ENCODE data around the gene LIPE.

Gene LIPE

DNA sequence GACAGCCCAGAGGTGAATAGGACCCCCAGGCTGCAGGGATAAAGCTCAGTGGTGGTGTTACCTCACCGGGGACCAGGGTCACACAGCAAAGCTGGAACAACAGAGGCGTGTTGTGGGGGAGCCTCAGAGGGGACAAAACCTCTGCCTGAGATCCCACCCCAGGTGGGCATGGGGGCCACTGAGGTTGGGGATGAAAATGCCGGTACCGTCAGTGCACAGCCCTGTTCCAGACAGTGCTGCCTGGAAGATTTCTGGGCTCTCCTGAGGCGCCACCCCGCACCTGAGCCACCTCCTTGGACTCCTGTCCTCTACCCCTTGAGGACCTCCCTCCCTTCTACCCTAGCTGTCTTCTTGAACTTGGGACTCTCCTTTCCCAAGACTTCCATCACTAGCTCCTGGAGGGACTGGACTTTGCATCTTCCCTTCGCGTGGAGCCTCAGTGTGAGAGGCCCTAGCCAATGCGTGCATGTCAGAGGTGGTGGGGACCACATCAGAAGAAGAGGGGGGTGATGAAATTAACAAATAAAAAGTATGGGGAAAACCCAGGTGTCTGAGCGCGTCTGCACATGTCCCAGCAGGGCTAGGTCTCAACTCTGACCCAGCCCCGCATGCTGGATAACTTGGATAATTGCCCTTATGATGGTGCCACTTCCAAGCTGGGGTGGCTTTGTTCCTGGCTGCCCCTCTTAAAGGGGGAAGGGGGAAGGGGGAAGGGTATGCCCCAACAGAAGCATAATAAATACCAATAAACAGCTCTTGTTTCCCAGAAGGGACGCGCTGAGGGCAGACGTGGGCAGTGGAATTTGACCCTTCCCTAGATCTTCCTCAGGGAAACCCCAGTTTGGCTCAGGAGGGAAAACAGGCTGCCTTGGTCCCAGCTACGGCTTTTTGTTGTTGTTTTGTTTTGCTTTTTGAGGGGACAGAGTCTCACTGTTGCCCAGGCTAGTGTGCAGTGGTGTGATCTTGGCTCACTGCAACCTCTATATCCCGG lies 48.7 kb downstream of the LIPE start:
- DNase-seq (ENCODE audit: low spot score), result no peak

DNA sequence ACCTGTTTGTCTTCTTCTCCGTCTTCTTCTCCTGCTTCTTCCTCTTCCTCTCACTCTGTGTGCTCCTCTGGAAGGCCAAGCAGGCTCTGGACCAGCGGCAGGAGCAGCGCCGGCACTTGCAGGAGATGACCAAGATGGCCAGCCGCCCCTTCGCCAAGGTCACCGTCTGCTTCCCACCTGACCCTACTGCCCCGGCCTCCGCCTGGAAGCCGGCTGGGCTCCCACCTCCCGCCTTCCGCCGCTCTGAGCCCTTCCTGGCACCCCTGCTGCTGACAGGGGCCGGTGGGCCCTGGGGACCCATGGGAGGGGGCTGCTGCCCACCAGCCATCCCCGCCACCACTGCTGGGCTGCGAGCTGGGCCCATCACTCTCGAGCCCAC lies 51.0 kb downstream of the LIPE start:
- DNase-seq (ENCODE audit: low spot score), result no peak

DNA sequence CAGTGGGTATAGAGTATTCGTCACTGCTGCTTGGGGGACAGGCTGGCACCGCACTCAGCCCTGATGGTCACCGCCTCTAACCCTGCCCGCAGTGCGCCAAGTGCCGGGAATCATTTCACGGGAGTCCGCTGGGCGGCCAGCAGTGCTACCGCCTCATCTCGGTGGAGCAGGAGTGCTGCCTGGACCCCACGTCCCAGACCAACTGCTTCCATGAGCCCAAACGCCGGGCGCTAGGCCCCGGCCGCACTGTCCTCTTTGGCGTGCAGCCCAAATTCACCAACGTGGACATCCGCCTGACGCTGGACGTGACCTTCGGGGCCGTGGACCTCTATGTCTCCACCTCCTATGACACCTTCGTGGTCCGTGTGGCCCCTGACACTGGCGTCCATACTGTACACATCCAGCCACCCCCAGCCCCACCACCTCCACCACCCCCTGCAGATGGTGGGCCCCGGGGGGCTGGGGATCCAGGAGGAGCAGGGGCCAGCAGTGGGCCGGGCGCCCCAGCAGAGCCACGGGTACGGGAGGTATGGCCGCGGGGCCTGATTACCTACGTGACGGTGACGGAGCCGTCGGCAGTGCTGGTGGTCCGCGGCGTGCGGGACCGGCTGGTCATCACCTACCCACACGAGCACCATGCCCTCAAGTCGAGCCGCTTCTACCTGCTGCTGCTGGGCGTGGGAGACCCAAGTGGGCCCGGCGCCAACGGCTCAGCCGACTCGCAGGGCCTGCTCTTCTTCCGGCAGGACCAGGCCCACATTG lies 51.6 kb downstream of the LIPE start:
- DNase-seq (ENCODE audit: low spot score), result no peak

DNA sequence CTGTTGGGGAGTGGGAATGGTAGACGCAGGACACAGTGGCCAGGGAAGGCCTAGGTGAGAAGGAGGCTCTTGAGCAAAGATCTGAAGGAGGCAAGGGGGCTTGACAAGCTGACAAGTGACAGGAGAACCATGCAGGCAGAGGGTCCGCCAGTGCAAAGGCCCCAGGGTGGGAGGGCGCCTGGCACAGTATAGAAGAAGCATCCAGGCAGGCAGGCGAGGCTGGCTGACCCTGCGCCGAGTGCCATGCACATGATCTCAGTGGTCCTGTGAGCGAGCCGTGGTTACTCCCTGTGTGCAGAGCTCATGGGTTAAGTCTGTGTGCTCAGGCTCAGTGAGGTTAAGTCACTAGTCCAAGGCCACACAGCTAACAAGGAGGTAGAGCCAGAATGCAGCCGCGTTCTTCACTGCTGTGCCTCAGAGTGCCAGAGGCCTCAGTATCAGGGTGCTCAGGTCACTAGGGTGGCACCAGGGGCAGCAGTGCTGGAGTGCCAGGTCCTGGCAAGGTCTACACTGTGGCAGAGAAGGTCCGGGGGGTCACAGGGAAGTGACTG lies 52.3 kb downstream of the LIPE start:
- no peak for DNase-seq (ENCODE audit: low spot score)

DNA sequence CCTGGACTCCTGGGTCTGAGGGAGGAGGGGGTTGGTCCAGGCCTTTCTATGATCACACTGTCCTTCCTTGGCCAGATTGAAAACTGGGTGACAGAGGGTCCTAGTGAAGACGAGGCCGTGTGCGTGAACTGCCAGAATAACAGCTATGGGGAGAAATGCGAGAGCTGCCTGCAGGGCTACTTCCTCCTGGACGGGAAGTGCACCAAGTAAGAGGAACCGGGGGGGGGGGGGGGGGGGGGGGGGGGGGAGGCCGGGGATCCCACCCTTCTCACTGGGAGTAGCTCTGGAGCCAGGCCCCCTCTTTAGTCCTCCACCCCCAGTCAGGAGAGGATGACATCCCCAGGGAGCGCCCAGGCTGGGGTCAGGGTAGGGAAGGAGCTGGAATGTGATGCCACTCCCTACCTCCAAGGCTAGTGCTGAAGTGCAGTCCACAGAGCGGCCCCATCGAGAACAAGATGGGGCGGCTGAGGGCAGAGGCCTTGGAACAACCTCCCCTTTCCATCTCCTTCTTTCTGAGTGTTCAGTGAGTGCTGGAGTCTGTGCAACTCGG lies 56.5 kb downstream of the LIPE start:
- no peak for DNase-seq (ENCODE audit: low spot score)

DNA sequence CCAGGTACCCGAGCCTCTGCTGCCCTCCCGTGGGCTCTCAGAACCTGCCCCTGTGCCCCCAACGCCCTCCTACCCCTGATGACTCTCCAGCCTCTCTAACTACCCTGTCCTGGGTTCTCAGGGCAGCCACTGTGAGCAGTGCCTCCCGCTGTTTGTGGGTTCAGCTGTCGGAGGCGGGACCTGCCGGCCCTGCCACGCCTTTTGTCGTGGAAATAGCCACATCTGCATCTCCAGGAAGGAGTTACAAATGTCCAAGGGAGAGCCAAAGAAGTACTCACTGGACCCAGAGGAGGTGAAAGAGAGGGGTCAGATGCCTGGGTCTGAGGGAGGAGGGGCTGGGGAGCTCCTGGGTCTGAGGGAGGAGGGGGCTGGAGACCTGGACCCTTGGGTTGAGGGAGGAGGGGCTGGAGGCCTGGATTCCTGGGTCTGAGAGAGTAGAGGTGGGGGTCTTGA lies 57.1 kb downstream of the LIPE start:
- no peak for DNase-seq (ENCODE audit: low spot score)

DNA sequence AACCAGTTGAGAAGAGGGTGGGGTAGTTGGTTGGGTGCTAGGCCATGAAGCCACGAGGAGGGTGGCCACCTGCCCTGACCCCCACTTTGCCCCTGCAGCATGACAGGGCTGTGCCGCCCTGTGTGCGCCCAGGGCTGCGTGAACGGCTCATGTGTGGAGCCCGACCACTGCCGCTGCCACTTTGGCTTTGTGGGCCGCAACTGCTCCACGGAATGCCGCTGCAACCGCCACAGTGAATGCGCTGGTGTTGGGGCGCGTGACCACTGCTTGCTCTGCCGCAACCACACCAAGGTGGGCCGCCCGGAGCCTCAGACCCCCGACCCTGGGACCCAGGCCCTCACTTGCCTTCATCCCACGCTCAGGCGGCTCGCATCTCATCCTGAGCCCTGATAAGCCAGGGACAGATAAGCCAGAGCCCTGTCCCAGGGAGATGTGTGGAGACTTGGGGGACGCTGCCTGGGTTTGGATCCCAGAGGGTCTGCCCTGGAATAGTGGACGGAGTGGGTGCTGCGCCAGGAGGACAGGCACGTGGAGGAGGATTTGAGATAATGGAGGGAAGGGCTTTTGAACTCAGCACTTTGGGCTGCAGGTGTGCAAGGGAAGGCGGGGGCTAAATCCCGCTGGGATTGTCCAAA lies 57.6 kb downstream of the LIPE start:
- no peak for DNase-seq (ENCODE audit: low spot score)

DNA sequence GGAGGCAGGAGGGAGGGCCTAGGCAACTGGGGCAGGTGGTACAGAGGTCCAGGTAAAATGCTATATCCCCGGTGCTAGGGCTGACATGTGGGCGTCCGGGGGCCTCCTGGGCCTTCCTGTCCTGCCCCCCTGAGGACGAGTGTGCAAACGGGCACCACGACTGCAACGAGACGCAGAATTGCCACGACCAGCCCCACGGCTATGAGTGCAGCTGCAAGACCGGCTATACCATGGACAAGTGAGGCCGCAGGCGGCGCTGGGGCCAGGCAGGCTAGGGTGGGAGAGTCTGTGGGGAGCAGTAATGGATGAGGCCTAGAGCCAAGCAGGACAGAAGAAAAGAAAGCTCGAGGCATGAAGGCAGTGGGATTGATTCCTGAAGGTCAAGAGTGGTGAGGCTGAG lies 58.4 kb downstream of the LIPE start:
- no peak for DNase-seq (ENCODE audit: low spot score)

DNA sequence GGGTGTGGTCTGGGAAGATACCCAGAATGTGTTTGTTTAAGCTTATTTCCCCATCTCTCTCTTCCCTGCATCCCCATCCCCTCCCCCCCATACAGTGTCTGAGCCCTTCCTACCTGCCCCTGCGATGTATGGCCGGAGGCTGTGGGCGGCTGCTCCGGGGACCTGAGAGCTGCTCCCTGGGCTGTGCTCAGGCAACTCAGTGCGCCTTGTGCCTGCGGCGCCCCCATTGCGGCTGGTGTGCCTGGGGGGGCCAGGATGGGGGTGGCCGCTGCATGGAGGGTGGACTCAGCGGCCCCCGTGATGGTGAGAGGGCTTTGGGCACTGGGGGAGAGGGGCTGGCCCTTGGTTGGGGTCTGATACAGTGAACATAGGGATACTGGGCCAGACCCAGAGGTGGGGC lies 58.8 kb downstream of the LIPE start:
- no peak for DNase-seq (ENCODE audit: low spot score)

DNA sequence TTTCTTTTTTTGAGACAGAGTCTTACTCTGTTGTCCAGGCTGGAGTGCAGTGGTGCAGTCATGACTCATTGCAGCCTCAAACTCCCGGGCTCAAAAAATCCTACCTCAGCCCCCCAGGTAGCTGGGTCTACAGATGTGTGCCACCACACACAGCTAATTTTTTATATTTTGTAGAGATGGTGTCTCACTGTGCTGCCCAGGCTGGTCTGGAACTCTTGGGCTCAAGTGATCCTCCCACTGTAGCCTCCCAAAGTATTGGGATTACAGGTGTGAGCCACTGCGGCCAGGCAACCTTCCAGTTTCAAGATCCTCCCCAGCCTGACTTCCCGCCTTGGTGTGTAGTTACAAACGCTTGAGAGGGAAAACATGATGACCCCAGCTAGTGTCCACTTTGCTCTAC lies 59.3 kb downstream of the LIPE start:
- DNase-seq (ENCODE audit: low spot score), result no peak

DNA sequence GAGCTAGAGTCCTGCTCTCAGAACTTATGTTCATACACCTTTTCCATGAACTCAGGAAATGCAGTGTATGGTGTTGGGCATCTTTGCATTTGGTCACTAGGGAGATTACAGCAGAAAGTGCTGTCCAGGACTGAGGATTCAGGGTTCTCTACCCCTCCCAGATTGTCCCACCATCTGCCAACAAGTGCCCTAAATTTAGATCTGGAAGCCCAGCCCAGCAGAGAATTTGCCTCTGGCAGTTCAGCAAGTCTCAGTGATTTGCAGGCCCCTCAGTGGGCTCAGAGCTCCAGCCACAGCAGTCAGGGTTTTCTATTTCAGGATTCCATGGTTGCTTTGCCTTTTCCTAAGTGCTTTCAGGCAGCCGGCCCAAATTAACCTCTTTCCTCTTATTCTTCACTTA lies 60.5 kb downstream of the LIPE start:
- DNase-seq (ENCODE audit: low spot score), result no peak

DNA sequence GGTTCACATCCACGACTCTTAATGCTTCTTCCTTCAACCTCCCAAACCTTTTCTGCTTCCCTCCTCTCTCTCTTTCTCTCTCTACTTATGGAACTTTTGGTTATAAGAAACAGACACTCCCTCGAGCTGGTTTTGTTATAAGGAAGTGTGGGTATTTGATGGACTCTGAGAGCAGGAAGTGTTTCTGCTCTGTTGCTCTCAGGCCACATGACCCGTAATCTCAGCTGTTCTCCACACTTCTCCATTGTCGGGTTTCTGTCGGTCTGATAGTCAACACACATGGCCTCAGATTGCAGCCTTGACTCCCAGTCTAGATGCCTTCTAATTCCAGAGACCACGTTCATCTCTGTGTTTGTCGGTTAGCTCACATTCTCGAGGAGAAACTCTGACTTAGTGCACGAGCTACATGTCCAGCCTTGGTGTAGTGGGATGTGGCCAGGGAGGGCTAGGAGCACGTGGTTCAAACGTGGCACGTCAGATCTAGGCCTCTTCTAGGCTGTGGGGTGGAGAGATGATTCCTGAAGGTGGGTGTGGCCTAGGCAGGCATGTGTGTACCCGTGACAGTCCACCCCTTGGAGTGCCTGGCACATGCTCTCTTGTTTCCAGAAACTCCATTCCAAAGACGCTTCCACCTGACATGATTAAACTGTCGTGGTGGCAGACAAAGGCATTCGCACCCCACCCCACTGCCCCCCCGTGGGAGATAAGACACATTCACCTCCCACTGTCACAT lies 63.4 kb downstream of the LIPE start:
- no peak for DNase-seq (ENCODE audit: low spot score)

DNA sequence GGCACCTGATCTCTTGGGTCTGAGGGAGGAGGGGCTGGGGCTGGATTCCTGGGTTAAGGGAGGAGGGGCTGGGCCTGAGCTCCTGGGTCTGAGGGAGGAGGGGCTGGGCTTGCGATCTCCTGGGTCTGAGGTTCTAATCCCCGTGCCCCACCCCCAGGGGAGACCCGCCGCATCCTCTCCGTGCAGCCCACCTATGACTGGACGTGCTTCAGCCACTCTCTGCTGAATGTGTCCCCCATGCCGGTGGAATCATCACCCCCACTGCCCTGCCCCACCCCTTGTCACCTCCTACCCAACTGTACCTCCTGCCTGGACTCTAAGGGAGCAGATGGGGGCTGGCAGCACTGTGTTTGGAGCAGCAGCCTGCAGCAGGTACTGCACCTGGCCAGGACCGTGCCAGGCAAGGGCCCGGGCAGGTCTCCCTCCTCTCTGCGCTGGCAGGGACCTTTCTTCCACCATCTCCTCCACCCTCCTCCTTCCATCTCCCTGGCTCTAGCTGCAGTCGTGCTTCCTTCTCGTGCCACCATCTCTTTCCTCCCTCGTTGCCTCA lies 64.2 kb downstream of the LIPE start:
- DNase-seq (ENCODE audit: low spot score), result no peak

DNA sequence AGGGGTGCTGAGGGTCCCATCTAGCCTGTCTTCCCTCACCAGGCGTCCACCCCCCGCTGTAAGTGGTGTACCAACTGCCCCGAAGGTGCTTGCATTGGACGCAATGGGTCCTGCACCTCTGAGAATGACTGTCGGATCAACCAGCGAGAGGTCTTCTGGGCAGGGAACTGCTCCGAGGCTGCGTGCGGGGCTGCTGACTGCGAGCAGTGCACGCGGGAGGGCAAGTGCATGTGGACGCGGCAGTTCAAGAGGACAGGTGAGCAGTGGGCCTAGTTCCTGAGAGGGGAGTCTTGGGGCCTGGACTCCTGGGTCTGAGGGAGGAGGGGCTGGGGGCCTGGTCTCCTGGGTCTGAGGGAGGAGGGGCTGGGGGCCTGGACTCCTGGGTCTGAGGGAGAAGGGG lies 64.8 kb downstream of the LIPE start:
- no peak for DNase-seq (ENCODE audit: low spot score)

DNA sequence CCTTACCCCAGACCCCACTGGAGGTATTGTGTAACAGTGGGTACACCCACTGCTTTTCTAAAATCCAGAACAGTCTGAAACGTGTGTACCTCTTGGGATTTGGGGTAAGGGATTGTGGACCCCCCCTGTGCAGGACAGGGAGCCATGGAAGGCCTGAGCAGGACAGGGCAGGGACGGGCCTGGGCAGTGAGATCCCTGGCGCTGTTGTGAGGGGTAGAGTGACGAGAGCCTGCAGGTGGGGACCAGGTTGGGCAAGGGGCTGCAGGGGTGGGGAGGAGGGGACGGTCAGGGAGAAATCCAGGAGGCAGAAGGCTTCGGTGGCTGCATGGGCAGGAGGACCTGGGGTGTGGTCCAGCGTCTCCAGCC lies 65.7 kb downstream of the LIPE start:
- DNase-seq (ENCODE audit: low spot score), result no peak

DNA sequence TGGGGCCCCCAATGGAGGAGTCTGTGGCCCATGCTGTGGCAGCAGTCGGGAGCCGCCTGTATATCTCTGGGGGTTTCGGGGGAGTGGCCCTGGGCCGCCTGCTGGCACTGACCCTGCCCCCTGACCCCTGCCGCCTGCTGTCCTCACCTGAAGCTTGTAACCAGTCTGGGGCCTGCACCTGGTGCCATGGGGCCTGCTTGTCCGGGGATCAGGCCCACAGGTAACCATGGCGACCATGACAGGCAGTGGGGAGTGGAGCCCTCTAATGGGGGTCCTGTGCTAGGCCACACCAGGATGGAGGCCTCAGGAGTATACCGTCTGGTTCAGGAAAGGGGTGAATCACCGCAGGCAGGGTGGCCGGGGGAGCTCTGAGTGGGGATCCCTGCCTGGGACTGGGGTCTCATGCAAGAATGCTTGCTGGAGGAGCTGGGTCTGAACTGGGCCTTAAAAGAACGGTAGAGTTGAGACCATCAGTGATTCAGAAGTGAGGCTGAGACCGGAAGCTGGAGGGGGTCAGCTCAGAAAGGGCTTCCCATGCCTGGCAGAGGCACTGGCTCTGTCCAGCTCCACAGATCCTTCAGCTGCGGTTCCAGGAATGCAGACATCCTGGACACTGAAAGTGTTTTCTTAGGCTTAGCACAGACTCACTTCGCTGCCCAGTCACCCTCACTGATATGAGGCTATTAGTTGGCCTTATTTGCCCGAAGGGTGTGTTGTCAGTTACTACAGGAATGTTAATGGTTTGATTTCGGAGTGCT lies 66.2 kb downstream of the LIPE start:
- no peak for DNase-seq (ENCODE audit: low spot score)

DNA sequence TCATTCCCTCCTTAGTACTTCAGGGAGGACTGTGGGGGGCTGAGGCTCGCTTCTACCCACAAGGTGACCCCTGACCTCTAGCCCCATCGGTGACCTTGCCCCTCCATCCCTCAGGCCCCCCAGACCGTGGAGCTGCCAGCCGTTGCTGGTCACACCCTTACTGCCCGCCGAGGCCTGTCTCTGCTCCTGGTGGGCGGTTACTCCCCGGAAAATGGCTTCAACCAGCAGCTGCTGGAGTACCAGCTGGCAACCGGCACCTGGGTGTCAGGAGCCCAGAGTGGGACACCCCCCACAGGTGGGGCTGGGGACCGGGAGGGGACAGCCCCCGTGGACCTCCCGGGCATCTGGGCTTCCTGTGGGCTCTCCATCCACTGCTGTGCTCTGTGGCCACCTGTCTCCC lies 69.9 kb downstream of the LIPE start:
- DNase-seq (ENCODE audit: low spot score), result no peak

DNA sequence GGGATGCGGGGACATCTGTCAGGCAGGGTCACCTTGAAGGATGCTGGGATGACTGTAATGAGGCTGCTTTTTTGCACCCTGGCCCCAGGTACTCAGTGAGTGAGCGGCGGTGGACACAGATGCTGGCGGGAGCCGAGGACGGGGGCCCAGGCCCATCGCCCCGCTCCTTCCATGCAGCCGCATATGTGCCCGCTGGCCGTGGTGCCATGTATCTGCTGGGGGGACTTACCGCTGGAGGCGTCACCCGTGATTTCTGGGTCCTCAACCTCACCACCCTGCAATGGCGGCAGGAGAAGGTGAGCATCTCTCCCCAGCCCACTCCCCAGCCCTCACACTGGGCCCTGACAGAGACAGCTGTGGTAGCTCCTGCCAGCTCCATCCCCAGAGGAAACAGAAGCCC lies 70.5 kb downstream of the LIPE start:
- no peak for DNase-seq (ENCODE audit: low spot score)

DNA sequence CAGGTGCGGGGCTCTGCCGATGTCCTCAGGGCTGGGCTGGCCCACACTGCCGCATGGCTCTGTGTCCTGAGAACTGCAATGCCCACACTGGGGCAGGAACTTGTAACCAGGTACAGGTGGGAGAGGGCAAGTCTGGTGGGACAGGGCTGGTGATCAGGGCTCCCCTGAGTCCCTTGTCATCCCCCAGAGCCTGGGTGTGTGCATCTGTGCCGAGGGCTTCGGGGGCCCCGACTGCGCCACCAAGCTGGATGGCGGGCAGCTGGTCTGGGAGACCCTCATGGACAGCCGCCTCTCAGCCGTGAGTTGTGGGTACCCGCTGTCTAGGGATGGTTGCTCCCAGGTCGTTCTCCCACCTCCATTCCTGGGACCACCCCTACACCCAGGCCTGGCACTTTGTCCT lies 71.3 kb downstream of the LIPE start:
- no peak for DNase-seq (ENCODE audit: low spot score)

DNA sequence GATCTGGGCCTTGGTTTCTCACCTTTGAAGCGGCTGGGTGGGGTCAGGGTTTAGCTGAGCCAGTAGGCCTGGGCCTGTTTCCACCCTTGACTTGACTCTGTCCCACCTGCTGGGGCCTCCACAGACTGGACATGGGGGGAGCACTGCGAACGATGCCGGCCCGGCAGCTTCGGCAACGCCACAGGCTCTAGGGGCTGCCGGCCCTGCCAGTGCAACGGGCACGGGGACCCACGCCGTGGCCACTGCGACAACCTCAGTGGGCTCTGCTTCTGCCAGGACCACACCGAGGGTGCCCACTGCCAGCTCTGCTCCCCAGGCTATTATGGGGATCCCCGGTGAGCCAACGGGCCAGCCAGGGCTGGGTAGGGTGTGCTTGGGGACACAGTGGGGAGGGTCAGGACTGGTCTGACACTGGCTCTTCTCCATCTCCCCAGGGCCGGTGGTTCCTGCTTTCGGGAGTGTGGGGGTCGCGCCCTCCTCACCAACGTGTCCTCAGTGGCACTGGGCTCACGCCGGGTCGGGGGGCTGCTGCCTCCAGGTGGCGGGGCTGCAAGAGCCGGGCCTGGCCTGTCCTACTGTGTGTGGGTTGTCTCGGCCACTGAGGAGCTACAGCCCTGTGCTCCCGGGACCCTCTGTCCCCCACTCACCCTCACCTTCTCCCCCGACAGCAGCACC lies 73.7 kb downstream of the LIPE start:
- DNase-seq (ENCODE audit: low spot score), result no peak

Data from GM03348 (cell line).